ENCODE data around the gene CDCP1.
"Not testable (repeated sequence)": the region's sequence is repeated elsewhere in the genome, so short reads cannot be mapped to it uniquely, and the experiment has no call there.

Gene CDCP1

GRCh38 chr3:45084361-45084760 is 61.8 kb downstream of the CDCP1 start:
- no peak for DNase-seq (ENCODE audit: low read depth in 2 of 2)

- no peak for DNase-seq (ENCODE audit: low read depth in 2 of 2)
These were observed 63.2 kb downstream of the CDCP1 start for GRCh38 chr3:45083023-45083422.

GRCh38 chr3:45082142-45082538 is 64.0 kb downstream of the CDCP1 start:
- DNase-seq (ENCODE audit: low read depth in 2 of 2): no peak

GRCh38 chr3:45081506-45082141 is 64.6 kb downstream of the CDCP1 start:
- no peak for DNase-seq (ENCODE audit: low read depth in 2 of 2)

DNA sequence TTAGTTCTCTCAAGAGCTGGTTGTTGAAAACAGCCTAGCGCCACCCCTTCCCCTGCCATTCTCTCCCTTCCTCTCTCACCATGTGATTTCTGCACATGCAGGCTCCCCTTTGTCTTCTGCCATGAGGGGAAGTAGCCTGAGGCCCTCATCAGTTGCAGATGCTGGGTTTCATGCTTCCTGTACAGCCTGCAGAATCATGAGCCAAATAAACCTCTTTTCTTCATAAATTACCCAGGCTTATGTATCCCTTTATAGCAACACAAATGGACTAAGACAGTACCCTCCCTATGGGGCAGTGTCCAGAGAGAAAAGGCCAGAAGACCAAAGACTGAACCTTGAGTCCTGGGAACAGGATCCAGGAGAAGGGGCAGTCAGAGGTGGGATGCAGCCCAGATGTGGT is 65.4 kb downstream of the CDCP1 start:
- no peak for DNase-seq (ENCODE audit: low read depth in 2 of 2)

DNA sequence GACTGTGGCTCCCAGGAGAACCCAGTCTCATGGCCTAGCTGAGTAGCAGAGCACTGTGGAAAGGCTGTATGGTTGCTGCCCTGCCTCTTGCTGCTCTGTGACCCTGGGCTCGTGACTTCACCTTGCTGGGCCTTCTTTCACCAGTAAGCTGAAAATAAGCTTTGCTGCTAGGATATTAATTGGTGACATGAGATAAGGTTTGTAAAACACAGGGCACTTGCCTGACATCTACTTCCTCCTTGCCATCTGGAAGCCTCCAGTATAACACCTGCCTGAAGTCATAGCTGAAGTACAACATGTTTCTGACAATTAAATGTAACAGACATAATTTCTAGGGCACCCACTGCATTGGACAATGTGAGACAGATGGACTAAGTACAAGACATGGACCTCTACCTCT is 66.5 kb downstream of the CDCP1 start:
- no peak for DNase-seq (ENCODE audit: low read depth in 2 of 2)

DNA sequence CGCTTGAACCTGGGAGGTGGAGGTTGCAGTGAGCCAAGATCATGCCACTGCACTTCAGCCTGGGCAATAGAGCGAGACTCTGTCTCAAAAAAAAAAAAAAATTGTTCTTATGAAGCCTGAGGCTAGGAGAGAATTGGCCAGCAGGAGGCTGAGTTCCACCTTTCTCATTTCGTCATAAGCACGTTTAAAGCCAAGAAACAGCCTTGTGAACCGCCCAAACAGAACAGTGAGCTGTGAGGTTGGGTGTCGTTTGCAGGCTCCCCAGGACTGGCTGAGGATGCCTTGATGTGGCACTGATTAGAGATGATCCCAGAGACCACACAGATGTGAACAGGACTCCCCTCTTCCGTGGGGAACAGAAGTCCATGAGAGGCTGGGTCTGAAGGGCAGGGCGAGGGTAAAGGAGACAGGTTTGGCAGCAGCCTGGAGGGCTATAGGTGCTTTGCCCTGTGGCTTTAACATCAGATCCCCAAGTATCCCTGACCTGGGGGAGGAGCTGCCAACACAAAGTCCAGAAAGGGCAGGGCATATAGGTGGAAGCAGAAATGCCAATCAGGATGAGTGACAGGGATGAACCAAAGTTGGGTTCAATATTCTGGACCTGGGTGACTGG is 67.2 kb downstream of the CDCP1 start:
- DNase-seq (ENCODE audit: low read depth in 2 of 2): no peak

DNA sequence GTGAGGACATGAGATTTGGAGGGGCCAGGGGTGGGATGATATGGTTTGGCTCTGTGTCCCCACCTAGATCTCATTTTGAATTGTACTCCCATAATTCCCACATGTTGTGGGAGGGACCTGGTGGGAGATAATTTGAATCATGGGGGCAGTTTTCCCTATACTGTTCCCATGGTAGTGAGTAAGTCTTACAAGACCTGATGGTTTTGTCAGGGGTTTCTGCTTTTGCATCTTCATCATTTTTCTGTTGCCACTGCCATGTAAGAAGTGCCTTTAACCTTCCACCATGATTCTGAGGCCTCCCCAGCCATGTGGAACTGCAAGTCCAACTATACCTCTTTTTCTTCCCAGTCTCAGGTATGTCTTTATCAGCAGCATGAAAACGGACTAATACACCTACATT is 67.9 kb downstream of the CDCP1 start:
- DNase-seq (ENCODE audit: low read depth in 2 of 2): not testable (repeated sequence)

GRCh38 chr3:45075821-45076625 is 70.2 kb downstream of the CDCP1 start:
- no peak for DNase-seq (ENCODE audit: low read depth in 2 of 2)

DNA sequence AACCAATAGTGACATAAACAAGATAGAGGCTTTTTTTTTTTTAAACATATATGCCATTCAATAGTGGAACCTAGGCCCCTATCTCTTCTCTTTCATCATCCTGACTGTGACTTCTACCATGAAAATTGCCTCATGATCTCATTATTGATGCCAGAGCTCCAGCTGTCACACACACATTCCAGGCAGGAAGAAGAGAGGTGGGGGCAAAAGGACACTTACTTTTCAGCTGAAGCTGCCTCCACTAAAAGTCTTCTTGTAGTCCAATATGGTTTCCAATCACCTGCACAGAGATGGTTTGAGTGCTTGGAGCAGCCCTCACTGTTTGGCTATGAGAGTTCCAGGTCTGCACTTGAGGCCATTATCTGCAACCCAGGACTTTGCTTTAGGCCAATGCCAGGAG is 75.1 kb downstream of the CDCP1 start:
- DNase-seq (ENCODE audit: low read depth in 2 of 2): no peak

GRCh38 chr3:45067941-45068340 is 78.2 kb downstream of the CDCP1 start:
- DNase-seq (ENCODE audit: low read depth in 2 of 2): no peak

DNA sequence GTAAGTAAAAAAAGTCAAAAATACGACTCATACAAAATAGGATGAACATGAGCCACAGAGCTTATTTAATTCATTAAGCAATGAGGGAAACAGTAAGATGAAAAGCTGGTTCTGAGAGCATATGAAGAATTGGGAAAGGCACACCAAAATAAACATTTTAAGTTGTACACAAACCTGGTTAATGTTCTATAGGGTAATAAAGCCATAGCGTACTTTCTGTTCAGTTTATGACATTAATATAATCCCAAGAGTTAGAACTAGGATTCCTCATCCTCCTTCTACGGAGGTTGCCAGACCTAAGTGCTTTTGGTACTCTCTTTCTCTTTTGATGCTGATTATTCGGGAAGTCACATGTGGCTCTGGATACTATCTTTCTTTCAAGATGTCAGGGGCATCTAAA is 78.7 kb downstream of the CDCP1 start:
- DNase-seq (ENCODE audit: low read depth in 2 of 2): no peak

DNA sequence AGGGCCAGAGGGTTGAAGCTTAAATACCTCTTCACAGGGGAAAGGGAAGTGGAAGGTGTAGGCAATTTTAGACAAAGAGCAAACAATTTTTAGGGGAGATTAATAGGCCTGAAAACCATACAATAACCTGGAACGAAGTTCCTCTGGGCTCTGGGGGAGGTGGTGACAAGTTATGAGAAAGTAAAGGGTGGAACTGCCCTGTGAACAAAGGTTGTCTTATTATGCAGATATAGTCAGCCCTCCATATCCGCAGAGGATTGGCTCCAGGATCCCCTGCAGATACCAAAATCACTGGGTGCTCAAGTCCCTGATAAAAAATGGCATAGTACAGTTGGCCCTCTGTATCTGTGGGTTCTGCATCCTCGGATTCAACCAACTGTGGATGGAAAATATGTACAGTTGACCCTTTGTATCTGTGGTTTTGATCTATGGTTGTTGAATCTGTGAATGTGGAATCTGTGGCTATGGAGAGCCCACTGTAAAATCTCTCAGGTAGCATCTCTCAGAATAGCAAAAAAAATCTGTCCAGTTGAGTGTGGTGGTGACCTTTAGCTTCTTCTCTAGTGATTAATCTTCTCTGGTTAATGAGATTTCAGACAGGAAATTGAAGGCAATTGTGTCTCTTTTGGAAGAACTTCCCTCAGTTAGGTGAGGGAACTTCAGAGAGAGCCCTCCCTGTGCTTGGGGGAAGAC is 79.9 kb downstream of the CDCP1 start:
- DNase-seq (ENCODE audit: low read depth in 2 of 2): no peak

- DNase-seq (ENCODE audit: low read depth in 2 of 2): no peak
These were observed 80.8 kb downstream of the CDCP1 start for GRCh38 chr3:45065373-45065720.

DNA sequence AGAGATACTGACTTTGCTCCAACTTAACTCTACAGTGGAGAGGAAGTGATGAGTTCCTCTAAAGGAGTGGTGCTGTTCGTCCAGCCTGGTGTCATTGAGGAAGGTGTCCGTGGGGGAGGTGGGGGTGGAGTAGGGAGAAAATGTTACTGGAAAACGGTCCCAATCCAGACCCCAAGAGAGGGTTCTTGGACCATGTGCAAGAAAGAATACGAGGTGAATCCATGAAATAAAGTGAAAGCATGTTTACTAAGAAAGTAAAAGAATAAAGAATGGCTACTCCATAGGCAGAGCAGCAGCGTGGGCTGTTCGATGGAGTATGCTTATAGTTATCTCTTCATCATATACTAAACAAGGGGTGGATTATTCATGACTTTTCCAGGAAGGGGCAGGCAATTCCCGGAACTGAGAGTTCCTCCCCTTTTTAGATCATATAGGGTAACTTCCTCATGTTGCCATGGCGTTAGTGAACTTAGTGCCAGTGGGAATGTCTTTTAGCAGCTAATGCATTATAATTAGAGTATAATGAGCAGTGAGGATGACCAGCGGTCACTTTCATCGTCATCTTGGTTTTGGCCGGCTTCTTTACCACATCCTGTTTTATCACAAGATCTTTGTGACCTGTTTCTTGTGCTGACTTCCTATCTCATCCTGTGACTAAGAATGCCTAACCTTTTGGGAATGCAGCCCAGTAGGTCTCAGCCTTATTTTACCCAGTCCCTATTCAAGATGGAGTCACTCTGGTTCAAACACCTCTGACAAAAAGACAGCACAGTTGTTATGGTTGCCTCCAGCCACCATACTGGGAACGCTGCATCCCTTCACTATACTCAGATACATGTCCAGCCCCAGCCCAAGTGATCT is 81.4 kb downstream of the CDCP1 start:
- peak in 1 of 2 donors; percentile 46 for DNase-seq (ENCODE audit: low read depth in 2 of 2)

DNA sequence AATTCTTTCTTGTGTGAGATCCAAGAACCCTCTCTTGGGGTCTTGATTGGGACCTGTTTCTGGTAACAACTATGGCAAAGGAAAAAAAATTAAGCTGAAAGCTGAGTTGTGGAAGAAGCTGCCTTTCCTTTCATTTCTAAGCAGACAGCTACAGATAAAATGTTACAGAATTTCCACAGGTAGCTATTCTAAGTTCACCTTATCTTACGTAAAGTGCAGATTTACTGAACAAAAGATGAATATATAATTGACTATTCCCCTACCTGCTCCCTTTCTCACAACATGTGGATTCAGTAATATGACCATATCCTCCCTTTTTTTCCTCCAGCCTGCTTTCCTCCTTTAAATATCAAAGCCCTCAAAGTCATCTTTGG is 83.5 kb downstream of the CDCP1 start:
- DNase-seq (ENCODE audit: low read depth in 2 of 2): no peak

- no peak for DNase-seq (ENCODE audit: low read depth in 2 of 2)
These were observed 85.8 kb downstream of the CDCP1 start for GRCh38 chr3:45060165-45060892.

- DNase-seq (ENCODE audit: low read depth in 2 of 2): no peak
These were observed 87.0 kb downstream of the CDCP1 start for GRCh38 chr3:45059132-45059531.

DNA sequence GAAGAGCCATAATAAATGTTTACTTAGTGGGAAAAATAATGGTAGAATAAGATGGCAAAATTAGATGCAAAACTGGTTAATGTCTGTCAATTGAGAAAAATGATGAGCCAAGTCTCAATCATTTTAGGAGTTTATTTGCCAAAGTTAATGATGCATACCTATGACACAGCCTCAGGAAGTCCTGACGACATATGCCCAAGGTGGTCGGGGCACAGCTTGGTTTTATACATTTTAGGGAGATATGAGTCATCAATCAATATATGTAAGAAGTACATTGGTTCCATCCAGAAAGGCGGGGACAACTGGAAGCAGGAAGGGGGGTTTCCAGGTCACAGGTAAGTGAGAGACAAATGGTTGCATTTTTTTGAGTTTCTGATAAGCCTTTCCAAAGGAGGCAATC is 88.6 kb downstream of the CDCP1 start:
- no peak for DNase-seq (ENCODE audit: low read depth in 2 of 2)

- DNase-seq (ENCODE audit: low read depth in 2 of 2): no peak
These were observed 89.4 kb downstream of the CDCP1 start for GRCh38 chr3:45056608-45057301.
